Activated CD8-positive, alpha-beta T cell treated with anti-CD3 and anti-CD28 coated beads for 36 hours (primary cell): Measurements from ENCODE around the gene DLL1. TPM values are rescaled to one million over a fixed set of nuclear protein-coding genes. Genes with fewer than 3 reads are reported as not detected.

Experiments used
- ATAC-seq: fragments of 200-7000 bp; cut with Tn5 transposase; one replicate; pipeline ENCODE4 v1.10.0; 2021; ENCODE audit warnings: mild to moderate bottlenecking, moderate library complexity
- CTCF ChIA-PET: fragments of 350-600 bp; sonication (Branson Sonifier 250); formaldehyde crosslinking; loops from one replicate; lab custom pipeline; 2021; ENCODE audit warnings: antibody characterized with exemption; lab: Charles Lee
- POLR2A ChIA-PET: fragments of 350-600 bp; sonication (Branson Sonifier 250); formaldehyde crosslinking; loops from one replicate; lab custom pipeline; 2021; ENCODE audit warnings: antibody characterized with exemption; lab: Charles Lee
- DNase-seq: peaks from one replicate; pipeline ENCODE4 v3.0.0-alpha.2; 2020
- H3K27ac Mint-ChIP-seq: one replicate; pipeline ENCODE4 v1.8.0; 2021; ENCODE audit warnings: mild to moderate bottlenecking, mixed read lengths
- H3K27me3 Mint-ChIP-seq: one replicate; pipeline ENCODE4 v1.8.0; 2021; ENCODE audit warnings: mixed read lengths
- H3K36me3 Mint-ChIP-seq: one replicate; pipeline ENCODE4 v1.8.0; 2021; ENCODE audit warnings: low read depth, mixed read lengths
- H3K4me1 Mint-ChIP-seq: one replicate; pipeline ENCODE4 v1.8.0; 2021; ENCODE audit warnings: low read depth, mixed read lengths
- H3K4me3 Mint-ChIP-seq: one replicate; pipeline ENCODE4 v1.8.0; 2021; ENCODE audit warnings: mild to moderate bottlenecking, moderate library complexity, mixed read lengths
- H3K9me3 Mint-ChIP-seq: one replicate; pipeline ENCODE4 v1.8.0; 2021; ENCODE audit warnings: mixed read lengths
- intact Hi-C: fragments of 100-400 bp; cut with micrococcal nuclease; formaldehyde crosslinking; loops from one replicate; pipeline ENCODE4 v1.10.0; 2022
- total RNA-seq, 2 experiments: library from RNA; stranded (reverse); gene quantifications; one replicate each; pipeline ENCODE4 v1.2.3, GENCODE V29; 2021
- TF ChIP-seq, protein P1 (sequence below): fragments of 200-600 bp; IDR thresholded peaks from one replicate; pipeline ENCODE4 v1.8.0; 2022; ENCODE audit warnings: antibody characterized with exemption, mild to moderate bottlenecking

DLL1 gene
- total RNA-seq, 2 experiments from 2014 or later: 1.9 to 2.4 TPM

DNA sequence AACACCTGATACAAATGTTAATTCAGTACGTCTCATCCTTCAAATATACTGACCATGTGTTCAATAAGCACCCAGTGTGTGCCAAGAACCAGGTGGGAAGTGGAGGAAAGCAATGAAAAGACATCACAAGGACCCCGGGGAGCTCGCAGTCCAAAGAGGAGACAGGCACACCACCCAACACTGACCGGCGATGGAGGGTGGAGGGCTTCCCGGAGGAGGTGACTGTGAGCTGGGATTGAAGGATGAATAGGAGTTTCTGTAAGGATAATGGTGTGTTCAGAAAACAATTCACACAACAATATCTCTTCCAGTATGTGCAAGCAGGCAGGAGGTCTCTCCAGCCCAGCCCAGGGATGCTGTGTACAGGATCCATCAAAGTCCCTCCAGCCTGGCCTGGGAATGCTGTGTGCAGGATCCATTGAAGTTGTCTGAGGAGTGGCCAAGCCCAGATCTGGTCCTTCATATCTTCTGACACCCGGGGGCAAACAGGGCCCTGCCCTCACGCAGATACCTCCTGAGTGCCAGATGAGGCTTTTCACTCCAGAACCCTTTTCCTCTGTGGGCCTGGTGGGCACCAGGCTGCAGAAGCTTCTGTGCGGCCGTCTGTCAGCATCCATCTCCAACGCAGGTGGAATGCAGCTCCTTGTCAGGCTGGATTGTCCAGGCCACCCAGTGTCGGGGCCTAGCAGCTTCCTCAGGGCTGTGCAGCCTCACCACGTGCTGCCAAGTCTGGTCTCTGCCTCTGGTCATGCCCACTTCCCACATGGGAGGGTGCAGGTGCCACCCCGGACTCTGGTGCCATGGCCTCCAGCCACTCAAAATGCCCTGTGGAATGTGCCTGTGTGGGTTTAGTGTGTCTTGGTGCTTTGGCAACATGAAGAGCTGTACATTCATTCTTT is 36.3 kb downstream of the DLL1 start:
- Mint-ChIP-seq H3K4me1 (no peaks in the 10 kb centered on the region), H3K27me3 (no peaks in the 10 kb centered on the region), H3K36me3 (no peaks in the 10 kb centered on the region), H3K27ac (no peak overlapping the region), H3K4me3 (no peak overlapping the region), H3K9me3 (no peaks in the 10 kb centered on the region)
- POLR2A ChIA-PET: no interaction called here
- no peak for ATAC-seq
- TF ChIP-seq, protein P1, sequence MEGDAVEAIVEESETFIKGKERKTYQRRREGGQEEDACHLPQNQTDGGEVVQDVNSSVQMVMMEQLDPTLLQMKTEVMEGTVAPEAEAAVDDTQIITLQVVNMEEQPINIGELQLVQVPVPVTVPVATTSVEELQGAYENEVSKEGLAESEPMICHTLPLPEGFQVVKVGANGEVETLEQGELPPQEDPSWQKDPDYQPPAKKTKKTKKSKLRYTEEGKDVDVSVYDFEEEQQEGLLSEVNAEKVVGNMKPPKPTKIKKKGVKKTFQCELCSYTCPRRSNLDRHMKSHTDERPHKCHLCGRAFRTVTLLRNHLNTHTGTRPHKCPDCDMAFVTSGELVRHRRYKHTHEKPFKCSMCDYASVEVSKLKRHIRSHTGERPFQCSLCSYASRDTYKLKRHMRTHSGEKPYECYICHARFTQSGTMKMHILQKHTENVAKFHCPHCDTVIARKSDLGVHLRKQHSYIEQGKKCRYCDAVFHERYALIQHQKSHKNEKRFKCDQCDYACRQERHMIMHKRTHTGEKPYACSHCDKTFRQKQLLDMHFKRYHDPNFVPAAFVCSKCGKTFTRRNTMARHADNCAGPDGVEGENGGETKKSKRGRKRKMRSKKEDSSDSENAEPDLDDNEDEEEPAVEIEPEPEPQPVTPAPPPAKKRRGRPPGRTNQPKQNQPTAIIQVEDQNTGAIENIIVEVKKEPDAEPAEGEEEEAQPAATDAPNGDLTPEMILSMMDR: no peak
- intact Hi-C loops: no loop called here
- CTCF ChIA-PET: no interaction called here
- no peak for DNase-seq

DNA sequence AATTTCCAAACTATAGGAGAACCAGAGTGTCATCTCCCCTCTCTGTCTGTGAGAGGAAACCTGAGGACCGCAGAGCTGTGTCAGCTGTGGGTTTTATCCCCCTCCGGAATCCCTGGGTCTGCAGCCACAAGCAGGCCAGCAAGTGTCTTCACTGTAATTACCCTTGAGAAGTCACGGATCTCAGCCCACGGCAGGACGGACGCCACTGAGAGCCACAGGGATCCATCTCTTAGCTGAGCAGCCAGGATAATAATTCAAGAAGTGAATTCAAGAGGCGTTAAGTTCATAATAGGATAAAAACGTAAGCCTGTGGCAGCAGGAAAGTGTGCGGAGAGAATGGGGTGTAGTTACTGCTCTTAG is 37.0 kb downstream of the DLL1 start:
- Mint-ChIP-seq H3K4me1 (no peaks in the 10 kb centered on the region), H3K27ac (no peak overlapping the region), H3K36me3 (no peaks in the 10 kb centered on the region), H3K27me3 (no peaks in the 10 kb centered on the region), H3K4me3 (no peak overlapping the region), H3K9me3 (no peaks in the 10 kb centered on the region)
- TF ChIP-seq, protein P1: no peak
- no peak for ATAC-seq
- CTCF ChIA-PET: no interaction called here
- intact Hi-C loops: no loop called here
- no peak for DNase-seq
- POLR2A ChIA-PET: no interaction called here

DNA sequence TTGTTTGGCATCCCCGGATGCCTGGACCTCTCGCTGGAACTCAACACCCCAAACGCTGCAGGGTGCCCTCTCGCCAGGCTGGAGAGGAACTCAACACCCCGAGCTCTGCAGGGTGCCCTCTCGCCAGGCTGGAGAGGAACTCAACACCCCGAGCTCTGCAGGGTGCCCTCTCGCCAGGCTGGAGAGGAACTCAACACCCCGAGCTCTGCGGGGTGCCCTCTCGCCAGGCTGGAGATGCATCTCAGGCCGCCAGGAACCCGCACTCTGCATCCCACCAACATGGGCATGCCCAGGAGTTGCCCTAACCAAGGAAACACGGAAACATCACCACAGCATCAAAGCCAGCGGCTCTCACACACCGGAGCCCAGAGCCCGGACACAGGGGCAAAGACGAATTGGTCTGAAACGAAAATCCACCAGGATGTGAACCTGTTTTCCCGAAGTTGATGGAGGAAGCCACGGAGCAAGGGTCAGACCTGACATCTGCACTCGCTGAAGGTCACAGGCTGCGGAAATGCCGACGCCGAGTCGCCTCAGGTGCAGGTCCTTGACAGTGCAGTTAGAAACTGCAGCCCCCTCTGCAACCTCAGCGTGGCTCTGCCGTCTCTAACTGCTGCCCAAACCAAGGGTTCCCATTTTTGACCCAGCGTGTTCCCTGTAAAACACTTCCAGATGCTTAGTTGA is 37.5 kb downstream of the DLL1 start:
- TF ChIP-seq, protein P1: no peak
- H3K4me1 Mint-ChIP-seq: no peaks in the 10 kb centered on the region
- no peak for ATAC-seq
- no peak overlapping the region for H3K27ac Mint-ChIP-seq
- intact Hi-C loops: no loop called here
- H3K27me3 Mint-ChIP-seq: no peaks in the 10 kb centered on the region
- H3K9me3 Mint-ChIP-seq: no peaks in the 10 kb centered on the region
- CTCF ChIA-PET: no interaction called here
- POLR2A ChIA-PET: no interaction called here
- no peaks in the 10 kb centered on the region for H3K36me3 Mint-ChIP-seq
- H3K4me3 Mint-ChIP-seq: no peak overlapping the region
- DNase-seq: no peak

DNA sequence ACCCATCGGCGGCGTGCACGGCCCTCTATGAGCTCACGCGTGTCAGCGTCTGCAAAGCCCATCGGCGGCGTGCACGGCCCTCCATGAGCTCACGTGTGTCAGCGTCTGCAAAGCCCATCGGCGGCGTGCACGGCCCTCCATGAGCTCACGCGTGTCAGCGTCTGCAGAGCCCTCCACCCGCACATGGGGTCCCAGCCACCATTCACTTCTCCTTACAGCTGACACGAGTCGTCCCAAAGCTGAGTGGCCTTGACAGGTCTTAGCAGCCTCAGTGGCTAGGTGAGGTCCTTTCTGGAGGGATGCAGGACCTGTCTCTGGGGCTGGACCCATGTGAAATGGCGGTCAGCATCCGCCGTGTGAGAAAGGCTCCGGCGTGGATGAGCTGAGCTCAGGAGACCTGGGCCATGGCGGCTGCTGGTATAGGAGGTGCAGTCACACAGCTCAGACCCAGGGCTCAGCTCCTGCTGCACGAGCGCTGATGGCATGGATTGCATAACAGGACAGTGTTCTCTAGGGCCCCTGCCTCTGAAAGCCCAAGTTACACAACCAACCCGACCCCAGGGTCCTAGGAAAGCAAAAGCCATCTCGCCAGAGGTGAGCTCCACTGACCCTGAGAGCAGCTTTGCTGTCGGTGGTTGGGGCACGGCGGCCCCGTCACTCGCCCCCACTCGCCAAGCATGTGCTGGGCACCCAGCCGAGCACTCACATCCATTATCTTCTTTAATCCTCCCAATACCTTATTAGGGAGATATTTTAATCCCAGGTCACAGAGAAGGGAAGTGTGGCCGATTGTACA is 38.9 kb downstream of the DLL1 start:
- Mint-ChIP-seq H3K27ac (no peak overlapping the region), H3K27me3 (no peaks in the 10 kb centered on the region), H3K4me1 (no peaks in the 10 kb centered on the region), H3K36me3 (no peaks in the 10 kb centered on the region), H3K9me3 (no peaks in the 10 kb centered on the region), H3K4me3 (no peak overlapping the region)
- TF ChIP-seq, protein P1: no peak
- POLR2A ChIA-PET: no interaction called here
- intact Hi-C loops: no loop called here
- no peak for DNase-seq
- no peak for ATAC-seq
- CTCF ChIA-PET: no interaction called here
